K562 (cell line): ENCODE data around the gene VSTM2A. TPM values are rescaled to one million over a fixed set of nuclear protein-coding genes. Genes with fewer than 3 reads are reported as not detected.

Experiments
- ATAC-seq: fragments of 200-7000 bp; cut with Tn5 transposase; 3 replicates; pipeline ENCODE4 v1.9.1; 2020; ENCODE audit warnings: moderate library complexity
- BruUV-seq: library from RNA; stranded (reverse); fragments of 400-500 nt; replicated peaks from 2 replicates; lab custom pipeline; 2021; lab: Mats Ljungman, UMichigan
- CTCF ChIA-PET: fragments of 300-600 bp; formaldehyde crosslinking; extraction: SDS; loops from one replicate; lab custom pipeline; 2021; ENCODE audit warnings: low intra/inter-chr PET ratio; lab: Yijun Ruan, JAX
- POLR2A ChIA-PET: fragments of 300-600, 350-650 bp; sonication (Branson Sonifier 250); formaldehyde crosslinking; extraction: SDS; loops from one replicate; lab custom pipeline; 2021; ENCODE audit warnings: antibody characterized with exemption, inconsistent platforms; lab: Yijun Ruan, JAX
- DNase-seq, 4 experiments: peaks; one replicate each; pipeline versions ENCODE4 v3.0.0 to v3.0.0-alpha.2; 2011 to 2018; ENCODE audit warnings: low spot score in 3 of 4, mixed read lengths in 3 of 4; ENCODE audit errors: extremely low read depth in 1 of 4
- FAIRE-seq: peaks from 2 replicates; lab custom pipeline; 2011; peaks lifted over from hg19 to GRCh38; lab: Jason Lieb, UNC
- H2AFZ ChIP-seq: 2 replicates; pipeline ENCODE4 v1.6.0; 2011; ENCODE audit warnings: low read depth, low read length, control low read depth, inconsistent platforms
- H3K27ac ChIP-seq: fragments of 200-600 bp; 3 replicates; pipeline ENCODE4 v1.8.0; 2011; ENCODE audit warnings: low read depth, mild to moderate bottlenecking, control low read depth, inconsistent platforms, low read length, moderate library complexity, mixed read lengths; ENCODE audit errors: extremely low read depth
- H3K27me3 ChIP-seq, 2 experiments: fragments of 300-600 bp in 1 of 2; 2 replicates in 1 of 2; 3 replicates in 1 of 2; pipeline versions ENCODE4 v1.6.0 to v1.8.0; 2011; ENCODE audit warnings: inconsistent platforms in 2 of 2, low read length in 2 of 2, mild to moderate bottlenecking in 1 of 2, mixed read lengths in 1 of 2, moderate library complexity in 1 of 2; ENCODE audit not compliant: control insufficient read depth in 2 of 2, insufficient read depth in 2 of 2
- H3K36me3 ChIP-seq: fragments of 300-600 bp; 3 replicates; pipeline ENCODE4 v1.8.0; 2011; ENCODE audit warnings: mild to moderate bottlenecking, low read length, inconsistent platforms; ENCODE audit not compliant: control insufficient read depth, insufficient read depth
- H3K4me1 ChIP-seq, 2 experiments: fragments of 200-600 bp in 1 of 2; replicated peaks in 1 of 2; 2 replicates in 1 of 2; 3 replicates in 1 of 2; pipeline versions ENCODE4 v1.5.1 to v1.8.0; 2011; ENCODE audit warnings: inconsistent platforms in 2 of 2, low read length in 2 of 2, mild to moderate bottlenecking in 1 of 2, mixed read lengths in 1 of 2, moderate library complexity in 1 of 2; ENCODE audit not compliant: control insufficient read depth in 2 of 2, insufficient read depth in 2 of 2
- H3K4me2 ChIP-seq: 2 replicates; pipeline ENCODE4 v1.6.1; 2011; ENCODE audit warnings: low read length, control low read depth, inconsistent platforms, mixed read lengths; ENCODE audit not compliant: insufficient read depth
- H3K4me3 ChIP-seq: fragments of 200-600 bp; sonication (generic), shearing (Covaris generic); 2 replicates; pipeline ENCODE4 v1.5.1; 2016; ENCODE audit warnings: control low read depth, inconsistent platforms
- H3K79me2 ChIP-seq: fragments of 200-600 bp; 3 replicates; pipeline ENCODE4 v1.8.0; 2011; ENCODE audit warnings: low read length, inconsistent platforms; ENCODE audit not compliant: control insufficient read depth, insufficient read depth
- H3K9ac ChIP-seq, 2 experiments: 2 replicates each; pipeline versions ENCODE4 v1.6.0 to v1.6.1; 2011; ENCODE audit warnings: low read depth in 2 of 2, low read length in 2 of 2, control low read depth in 1 of 2, inconsistent platforms in 1 of 2, mild to moderate bottlenecking in 1 of 2, mixed read lengths in 1 of 2; ENCODE audit not compliant: insufficient read depth in 1 of 2
- H3K9me1 ChIP-seq: one replicate; pipeline ENCODE4 v1.6.0; 2011; ENCODE audit warnings: inconsistent platforms, mild to moderate bottlenecking, low read length, moderate library complexity; ENCODE audit not compliant: control insufficient read depth, insufficient read depth
- H3K9me3 ChIP-seq: replicated peaks from 2 replicates; pipeline ENCODE4 v1.5.1; 2011; ENCODE audit warnings: low read depth, low read length, inconsistent platforms; ENCODE audit not compliant: control insufficient read depth, insufficient read depth
- H4K20me1 ChIP-seq: replicated peaks from 2 replicates; pipeline ENCODE4 v1.6.1; 2011; ENCODE audit warnings: low read length, inconsistent platforms, mixed read lengths; ENCODE audit not compliant: control insufficient read depth, insufficient read depth
- GATAD2A ChIP-seq: fragments of 450-650 bp; IDR thresholded peaks from 2 replicates; pipeline ENCODE4 v1.6.1; 2017
- HIVEP1 ChIP-seq: fragments of 250-450 bp; sonication (Bioruptor Pico); IDR thresholded peaks from 2 replicates; pipeline ENCODE4 v1.4.0; 2020; ENCODE audit warnings: mild to moderate bottlenecking
- MEF2A ChIP-seq: IDR thresholded peaks from 2 replicates; pipeline ENCODE4 v1.6.1; 2011; ENCODE audit warnings: low read depth, mild to moderate bottlenecking, low read length, moderate library complexity; ENCODE audit not compliant: control insufficient read depth
- MYC ChIP-seq, 2 experiments: fragments of 250-450 bp in 1 of 2; sonication (Bioruptor Pico) in 1 of 2; IDR thresholded peaks; 2 replicates each; pipeline versions ENCODE4 v1.5.1 to v1.6.1; 2012 to 2021; ENCODE audit warnings: low read depth in 2 of 2, borderline replicate concordance in 1 of 2, improper control_type of control experiment in 1 of 2, low read length in 1 of 2, mild to moderate bottlenecking in 1 of 2, moderate library complexity in 1 of 2
- RBM22 ChIP-seq: fragments of 200-400 bp; formaldehyde crosslinking; IDR thresholded peaks from 2 replicates; pipeline ENCODE4 v1.6.1; 2018; ENCODE audit warnings: low read length, low read depth; ENCODE audit not compliant: poor library complexity, severe bottlenecking
- TSHZ1 ChIP-seq: fragments of 250-450 bp; sonication (Bioruptor Pico); IDR thresholded peaks from 2 replicates; pipeline ENCODE4 v1.4.0; 2020; ENCODE audit warnings: mild to moderate bottlenecking, moderate library complexity
- ZNF57 ChIP-seq: fragments of 450-650 bp; formaldehyde crosslinking; IDR thresholded peaks from 2 replicates; pipeline ENCODE4 v1.4.0; 2020; ENCODE audit warnings: mild to moderate bottlenecking, moderate library complexity
- ZNF766 ChIP-seq: fragments of 200-800 bp; sonication (Bioruptor generic); conservative IDR thresholded peaks from 2 replicates; pipeline ENCODE4 v1.6.1; 2016; ENCODE audit warnings: missing genetic modification characterization, missing compliant biosample characterization
- WGBS: fragments of 100-300 bp; shearing (Covaris generic); methylation state at CpG from one replicate; pipeline ENCODE4 v1.1.6; 2016; ENCODE audit warnings: low coverage, mixed read lengths; ENCODE audit not compliant: insufficient coverage; ENCODE audit errors: missing lambda C conversion rate; 5-methylcytosine and 5-hydroxymethylcytosine counted together
- in situ Hi-C: fragments of 300-500 bp; cut with MboI; formaldehyde crosslinking; loops from 4 replicates; pipeline ENCODE4 v1.15.0; 2018; ENCODE audit warnings: inconsistent platforms, mixed read lengths
- intact Hi-C: fragments of 100-400 bp; cut with micrococcal nuclease; formaldehyde crosslinking; loops from 2 replicates; pipeline ENCODE4 v1.14.2; 2022
- polyA plus RNA-seq, 8 experiments: library from polyadenylated mRNA; depleted of rRNA in 4 of 8; stranded (reverse) in 5 of 8; unstranded in 3 of 8; fragments of >200 nt; fragmentation: Nextera tagmentation in 2 of 8; fragmentation: Illumina TruSeq in 1 of 8; extraction: Ambion mirVana in 2 of 8; extraction: Trizol in 1 of 8; gene quantifications; 2 replicates each; pipeline versions ENCODE4 v1.2.1 to v1.2.3, GENCODE V29; 2011 to 2014; ENCODE audit warnings: inconsistent platforms in 1 of 8, missing spikeins in 1 of 8
- total RNA-seq, 7 experiments: library from RNA; depleted of rRNA in 6 of 7; stranded (reverse); fragments of >200 nt in 6 of 7; fragmentation: Illumina TruSeq in 2 of 7; extraction: Trizol in 2 of 7; gene quantifications; 2 replicates each; pipeline versions ENCODE4 v1.2.1 to v1.2.3, GENCODE V29; 2011 to 2021; ENCODE audit warnings: low replicate concordance in 1 of 7
- TF ChIP-seq, protein P1 (sequence below): fragments of 450-650 bp; formaldehyde crosslinking; IDR thresholded peaks from 2 replicates; pipeline ENCODE4 v1.4.0; 2020; ENCODE audit warnings: mild to moderate bottlenecking, mixed read lengths

VSTM2A gene
- total and polyA plus RNA-seq, 9 of the 15 experiments (the other 6 are each of a cell fraction or from before 2014, with no cell fraction given): not detected

GRCh38 chr7:54591404-54592386 lies 49.5 kb downstream of the VSTM2A start:
- CTCF ChIA-PET: no interaction called here
- no peak for DNase-seq
- no peak overlapping the region for H3K4me3 ChIP-seq
- no peaks in the 10 kb centered on the region for H3K9me1 ChIP-seq
- no peaks in the 10 kb centered on the region for H4K20me1 ChIP-seq
- no peak overlapping the region for H2AFZ ChIP-seq
- intact Hi-C loops: no loop called here
- TF ChIP-seq HIVEP1 (no peak), GATAD2A (no peak), ZNF57 (CRISPR knock-in tag) (no peak), RBM22 (no peak)
- TF ChIP-seq, all 486 proteins: peak for 0
- H3K27ac ChIP-seq: no peak overlapping the region
- H3K4me2 ChIP-seq: no peak overlapping the region
- ATAC-seq: no peak
- H3K9ac ChIP-seq: no peak overlapping the region
- POLR2A ChIA-PET: no interaction called here
- BruUV-seq: no TSS peak
- H3K9me3 ChIP-seq: no peaks in the 10 kb centered on the region
- no peaks in the 10 kb centered on the region for H3K36me3 ChIP-seq
- 2% methylated on average over 15 of the region's 15 CpGs for WGBS
- in situ Hi-C loops: no loop called here
- H3K79me2 ChIP-seq: no peaks in the 10 kb centered on the region
- H3K27me3 ChIP-seq: no peaks in the 10 kb centered on the region
- H3K4me1 ChIP-seq: no peaks in the 10 kb centered on the region
- FAIRE-seq: no peak

- no peaks in the 10 kb centered on the region for H3K27me3 ChIP-seq
- H2AFZ ChIP-seq: no peak overlapping the region
- ChIA-PET CTCF (no interaction called here), POLR2A (no interaction called here)
- no peak overlapping the region for H3K27ac ChIP-seq
- in situ Hi-C loops: no loop called here
- H3K9me1 ChIP-seq: no peaks in the 10 kb centered on the region
- 0% methylated on average over 2 of the region's 2 CpGs for WGBS
- no peaks in the 10 kb centered on the region for H3K36me3 ChIP-seq
- no TSS peak for BruUV-seq
- FAIRE-seq (no peak), ATAC-seq (no peak), DNase-seq (no peak)
- H4K20me1 ChIP-seq: no peaks in the 10 kb centered on the region
- no peak overlapping the region for H3K9ac ChIP-seq
- H3K4me3 ChIP-seq: no peak overlapping the region
- no peaks in the 10 kb centered on the region for H3K4me1 ChIP-seq
- no peaks in the 10 kb centered on the region for H3K79me2 ChIP-seq
- H3K4me2 ChIP-seq: no peak overlapping the region
- H3K9me3 ChIP-seq: no peaks in the 10 kb centered on the region
- intact Hi-C loops: no loop called here
- TF ChIP-seq MEF2A (no peak), MYC (IDR thresholded peaks at IDR 0.05; ENCODE audit: low read depth, low read length) (no peak), MYC (CRISPR knock-in tag; IDR thresholded peaks at IDR 0.05; ENCODE audit: borderline replicate concordance, low read depth) (no peak), ZNF766 (no peak), TSHZ1 (CRISPR knock-in tag) (no peak)
- TF ChIP-seq, protein P1, sequence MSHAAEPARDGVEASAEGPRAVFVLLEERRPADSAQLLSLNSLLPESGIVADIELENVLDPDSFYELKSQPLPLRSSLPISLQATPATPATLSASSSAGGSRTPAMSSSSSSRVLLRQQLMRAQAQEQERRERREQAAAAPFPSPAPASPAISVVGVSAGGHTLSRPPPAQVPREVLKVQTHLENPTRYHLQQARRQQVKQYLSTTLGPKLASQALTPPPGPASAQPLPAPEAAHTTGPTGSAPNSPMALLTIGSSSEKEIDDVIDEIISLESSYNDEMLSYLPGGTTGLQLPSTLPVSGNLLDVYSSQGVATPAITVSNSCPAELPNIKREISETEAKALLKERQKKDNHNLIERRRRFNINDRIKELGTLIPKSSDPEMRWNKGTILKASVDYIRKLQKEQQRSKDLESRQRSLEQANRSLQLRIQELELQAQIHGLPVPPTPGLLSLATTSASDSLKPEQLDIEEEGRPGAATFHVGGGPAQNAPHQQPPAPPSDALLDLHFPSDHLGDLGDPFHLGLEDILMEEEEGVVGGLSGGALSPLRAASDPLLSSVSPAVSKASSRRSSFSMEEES: no peak
Observed at GRCh38 chr7:54596747-54597146, 54.6 kb downstream of the VSTM2A start.
